Stimulated activated memory B cell treated with anti-CD40 and anti-IgM and Interleukin-4, amounts not matched to agents 10 μg/mL and 1 μg/mL and 100 μg/mL, for 72 hours (primary cell): ENCODE results near the gene CENPU.

Source experiments
- ATAC-seq: fragments of 150-1000 bp; cut with Tn5 transposase; 2 replicates; pipeline ENCODE4 v1.10.0; 2021
- H3K27ac Mint-ChIP-seq: one replicate; pipeline ENCODE4 v1.8.0; 2022; ENCODE audit warnings: mild to moderate bottlenecking, mixed read lengths
- H3K27me3 Mint-ChIP-seq: one replicate; pipeline ENCODE4 v1.8.0; 2022; ENCODE audit warnings: mixed read lengths
- H3K36me3 Mint-ChIP-seq: one replicate; pipeline ENCODE4 v1.8.0; 2022; ENCODE audit warnings: mixed read lengths
- H3K4me1 Mint-ChIP-seq: one replicate; pipeline ENCODE4 v1.8.0; 2022; ENCODE audit warnings: mixed read lengths
- H3K4me3 Mint-ChIP-seq: one replicate; pipeline ENCODE4 v1.8.0; 2022; ENCODE audit warnings: mild to moderate bottlenecking, moderate library complexity, mixed read lengths
- H3K9me3 Mint-ChIP-seq: one replicate; pipeline ENCODE4 v1.8.0; 2022; ENCODE audit warnings: mixed read lengths

Gene CENPU

GRCh38 chr4:184702114-184702513 lies 31.8 kb downstream of the CENPU start:
- H3K9me3 Mint-ChIP-seq = no peaks in the 10 kb centered on the region
- ATAC-seq = no peak
- H3K36me3 Mint-ChIP-seq = peaks cover 26% of the 10 kb centered on the region
- no peak overlapping the region for H3K4me3 Mint-ChIP-seq
- no peaks in the 10 kb centered on the region for H3K4me1 Mint-ChIP-seq
- H3K27ac Mint-ChIP-seq = no peak overlapping the region
- H3K27me3 Mint-ChIP-seq = no peaks in the 10 kb centered on the region

DNA sequence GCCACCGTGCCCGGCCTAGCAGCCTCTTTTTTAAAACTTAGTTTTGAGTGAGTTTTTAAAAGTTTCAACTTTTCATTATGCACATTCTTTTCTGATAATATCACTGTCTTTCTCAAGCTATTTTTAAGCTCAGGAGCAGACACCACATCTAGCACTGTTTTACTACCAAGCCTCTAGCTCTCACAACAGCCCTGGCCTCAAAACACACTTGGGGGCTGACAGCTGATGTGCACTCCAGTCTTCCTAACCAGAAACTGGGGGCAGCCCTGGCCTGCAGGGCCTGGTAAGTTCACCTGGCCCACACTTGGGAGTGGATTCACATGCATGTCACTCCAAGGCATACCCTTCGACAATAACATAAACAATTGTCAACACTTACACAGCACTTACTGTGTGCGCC lies 34.0 kb downstream of the CENPU start:
- Mint-ChIP-seq H3K4me1 (no peaks in the 10 kb centered on the region), H3K27me3 (no peaks in the 10 kb centered on the region), H3K27ac (no peak overlapping the region), H3K36me3 (peaks cover 8% of the 10 kb centered on the region), H3K4me3 (no peak overlapping the region), H3K9me3 (no peaks in the 10 kb centered on the region)
- ATAC-seq = no peak

DNA sequence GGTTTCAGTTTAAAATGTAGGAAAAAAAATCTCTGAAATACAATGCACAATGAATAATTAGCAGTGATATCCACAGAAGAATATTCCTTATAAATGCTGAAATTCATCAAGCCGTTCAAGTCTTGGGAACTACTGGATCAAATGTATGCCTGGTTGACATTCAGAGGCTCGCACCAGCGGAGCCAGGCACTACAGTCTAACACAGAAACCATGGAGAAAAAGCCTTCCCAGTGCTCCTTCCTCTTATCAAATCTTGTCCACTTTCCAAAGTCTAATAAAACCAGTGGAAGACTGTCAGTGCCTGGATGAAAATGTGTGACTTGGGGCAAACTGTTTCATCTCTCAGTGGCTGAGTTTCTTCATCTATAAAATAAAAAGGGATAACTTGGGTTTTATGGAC lies 35.9 kb downstream of the CENPU start:
- no peak overlapping the region for H3K4me3 Mint-ChIP-seq
- H3K36me3 Mint-ChIP-seq = peaks cover 11% of the 10 kb centered on the region
- ATAC-seq = no peak
- no peaks in the 10 kb centered on the region for H3K4me1 Mint-ChIP-seq
- no peak overlapping the region for H3K27ac Mint-ChIP-seq
- no peaks in the 10 kb centered on the region for H3K27me3 Mint-ChIP-seq
- H3K9me3 Mint-ChIP-seq = no peaks in the 10 kb centered on the region

GRCh38 chr4:184695178-184695896 lies 38.6 kb downstream of the CENPU start:
- Mint-ChIP-seq H3K27me3 (no peaks in the 10 kb centered on the region), H3K4me3 (no peak overlapping the region), H3K9me3 (no peaks in the 10 kb centered on the region), H3K4me1 (no peaks in the 10 kb centered on the region), H3K36me3 (peaks cover 21% of the 10 kb centered on the region), H3K27ac (no peak overlapping the region)
- ATAC-seq = no peak

- no peak overlapping the region for H3K27ac Mint-ChIP-seq
Observed at GRCh38 chr4:184694412-184694956, 39.4 kb downstream of the CENPU start.

GRCh38 chr4:184693056-184693455 lies 40.8 kb downstream of the CENPU start:
- Mint-ChIP-seq H3K4me1 (no peaks in the 10 kb centered on the region), H3K36me3 (peaks cover 21% of the 10 kb centered on the region), H3K27ac (no peak overlapping the region), H3K27me3 (no peaks in the 10 kb centered on the region), H3K4me3 (no peak overlapping the region), H3K9me3 (no peaks in the 10 kb centered on the region)
- no peak for ATAC-seq

More at GRCh38 chr4:184694412-184694956, 39.4 kb downstream of the CENPU start:
- no peak for ATAC-seq
- no peaks in the 10 kb centered on the region for H3K4me1 Mint-ChIP-seq
- no peak overlapping the region for H3K4me3 Mint-ChIP-seq
- no peaks in the 10 kb centered on the region for H3K27me3 Mint-ChIP-seq
- peaks cover 21% of the 10 kb centered on the region for H3K36me3 Mint-ChIP-seq
- H3K9me3 Mint-ChIP-seq = no peaks in the 10 kb centered on the region

GRCh38 chr4:184689681-184690080 lies 44.2 kb downstream of the CENPU start:
- peaks cover 40% of the 10 kb centered on the region for H3K36me3 Mint-ChIP-seq
- H3K9me3 Mint-ChIP-seq = no peaks in the 10 kb centered on the region
- H3K4me3 Mint-ChIP-seq = no peak overlapping the region
- no peaks in the 10 kb centered on the region for H3K27me3 Mint-ChIP-seq
- H3K27ac Mint-ChIP-seq = no peak overlapping the region
- no peak for ATAC-seq
- H3K4me1 Mint-ChIP-seq = no peaks in the 10 kb centered on the region

GRCh38 chr4:184688447-184688846 lies 45.4 kb downstream of the CENPU start:
- Mint-ChIP-seq H3K36me3 (peaks cover 30% of the 10 kb centered on the region), H3K9me3 (no peaks in the 10 kb centered on the region), H3K4me1 (no peaks in the 10 kb centered on the region), H3K27me3 (no peaks in the 10 kb centered on the region), H3K27ac (no peak overlapping the region), H3K4me3 (no peak overlapping the region)
- ATAC-seq = no peak

- Mint-ChIP-seq H3K36me3 (peaks cover 29% of the 10 kb centered on the region), H3K27ac (no peak overlapping the region), H3K9me3 (no peaks in the 10 kb centered on the region), H3K4me1 (no peaks in the 10 kb centered on the region), H3K4me3 (no peak overlapping the region), H3K27me3 (no peaks in the 10 kb centered on the region)
- no peak for ATAC-seq
Observed at GRCh38 chr4:184688005-184688404, 45.9 kb downstream of the CENPU start.

GRCh38 chr4:184684491-184685189 lies 49.3 kb downstream of the CENPU start:
- no peaks in the 10 kb centered on the region for H3K27me3 Mint-ChIP-seq
- H3K36me3 Mint-ChIP-seq = peaks cover 29% of the 10 kb centered on the region
- no peaks in the 10 kb centered on the region for H3K4me1 Mint-ChIP-seq
- no peak overlapping the region for H3K4me3 Mint-ChIP-seq
- H3K9me3 Mint-ChIP-seq = no peaks in the 10 kb centered on the region
- no peak for ATAC-seq
- H3K27ac Mint-ChIP-seq = no peak overlapping the region

- H3K9me3 Mint-ChIP-seq = no peaks in the 10 kb centered on the region
- H3K4me3 Mint-ChIP-seq = no peak overlapping the region
- peaks cover 26% of the 10 kb centered on the region for H3K36me3 Mint-ChIP-seq
- ATAC-seq = no peak
- H3K27me3 Mint-ChIP-seq = no peaks in the 10 kb centered on the region
- no peak overlapping the region for H3K27ac Mint-ChIP-seq
- no peaks in the 10 kb centered on the region for H3K4me1 Mint-ChIP-seq
Observed at GRCh38 chr4:184681916-184682315, 52.0 kb downstream of the CENPU start.

GRCh38 chr4:184680698-184681097 lies 53.2 kb downstream of the CENPU start:
- no peak for ATAC-seq
- H3K4me3 Mint-ChIP-seq = no peak overlapping the region
- H3K27me3 Mint-ChIP-seq = no peaks in the 10 kb centered on the region
- H3K36me3 Mint-ChIP-seq = peaks cover 19% of the 10 kb centered on the region
- H3K9me3 Mint-ChIP-seq = no peaks in the 10 kb centered on the region
- H3K27ac Mint-ChIP-seq = no peak overlapping the region
- H3K4me1 Mint-ChIP-seq = no peaks in the 10 kb centered on the region

GRCh38 chr4:184675821-184676492 lies 57.9 kb downstream of the CENPU start:
- Mint-ChIP-seq H3K36me3 (peaks cover 46% of the 10 kb centered on the region), H3K4me1 (no peaks in the 10 kb centered on the region), H3K27ac (no peak overlapping the region)

GRCh38 chr4:184675018-184675417 lies 58.9 kb downstream of the CENPU start:
- no peaks in the 10 kb centered on the region for H3K27me3 Mint-ChIP-seq
- H3K9me3 Mint-ChIP-seq = no peaks in the 10 kb centered on the region
- ATAC-seq = no peak
- H3K4me1 Mint-ChIP-seq = no peaks in the 10 kb centered on the region
- peaks cover 42% of the 10 kb centered on the region for H3K36me3 Mint-ChIP-seq
- H3K4me3 Mint-ChIP-seq = no peak overlapping the region
- H3K27ac Mint-ChIP-seq = no peak overlapping the region

More at GRCh38 chr4:184675821-184676492, 57.9 kb downstream of the CENPU start:
- no peak overlapping the region for H3K4me3 Mint-ChIP-seq
- ATAC-seq = no peak
- no peaks in the 10 kb centered on the region for H3K27me3 Mint-ChIP-seq
- no peaks in the 10 kb centered on the region for H3K9me3 Mint-ChIP-seq

- Mint-ChIP-seq H3K27me3 (no peaks in the 10 kb centered on the region), H3K36me3 (peaks cover 44% of the 10 kb centered on the region), H3K27ac (no peak overlapping the region), H3K9me3 (no peaks in the 10 kb centered on the region), H3K4me1 (peaks cover 2% of the 10 kb centered on the region), H3K4me3 (no peak overlapping the region)
- no peak for ATAC-seq
Observed at GRCh38 chr4:184674011-184674410, 59.9 kb downstream of the CENPU start.
